Heart right ventricle (tissue), 16 donors: ENCODE measurements around the gene APLN. TPM values are rescaled to one million over a fixed set of nuclear protein-coding genes. Genes with fewer than 3 reads are reported as not detected.
A peak's percentile ranks its signal among the peaks of the same experiment; 100 is the strongest.

ENCODE experiments used
- ATAC-seq, 8 donors: fragments of 200-7000 bp; cut with Tn5 transposase; one replicate each; pipeline ENCODE4 v1.9.1; 2020; ENCODE audit warnings: mild to moderate bottlenecking in 8 of 8, moderate library complexity in 8 of 8, moderate number of reproducible peaks in 1 of 8
- DNase-seq, 2 donors: peaks; one replicate each; pipeline ENCODE4 v3.0.0-alpha.2; 2020
- H3K27ac ChIP-seq, 10 donors: fragments of 200-600 bp; sonication (generic) in 2 of 10; one replicate each; pipeline versions ENCODE4 v1.5.0 to v1.8.0; 2020 to 2022; ENCODE audit warnings: mild to moderate bottlenecking in 3 of 10
- H3K27me3 ChIP-seq, 7 donors: fragments of 200-600 bp; one replicate each; pipeline ENCODE4 v1.8.0; 2021 to 2022; ENCODE audit warnings: mild to moderate bottlenecking in 2 of 7
- H3K36me3 ChIP-seq, 9 donors: fragments of 200-600 bp; sonication (generic) in 1 of 9; one replicate each; pipeline versions ENCODE4 v1.5.0 to v1.8.0; 2020 to 2022; ENCODE audit warnings: mild to moderate bottlenecking in 2 of 9
- H3K4me1 ChIP-seq, 9 donors: fragments of 200-600 bp; sonication (generic) in 1 of 9; one replicate each; pipeline versions ENCODE4 v1.5.0 to v1.8.0; 2020 to 2022; ENCODE audit warnings: mild to moderate bottlenecking in 4 of 9
- H3K4me3 ChIP-seq, 10 donors: fragments of 200-600 bp; sonication (generic) in 2 of 10; one replicate each; pipeline versions ENCODE4 v1.5.0 to v1.8.0; 2020 to 2022; ENCODE audit warnings: mild to moderate bottlenecking in 7 of 10, moderate library complexity in 2 of 10
- H3K9me3 ChIP-seq, 11 donors: fragments of 200-600 bp in 10 of 11; sonication (generic) in 2 of 11; one replicate each; pipeline versions ENCODE4 v1.5.0 to v1.8.0; 2013 to 2022; ENCODE audit warnings: mild to moderate bottlenecking in 2 of 11, control low read depth in 1 of 11, moderate library complexity in 1 of 11
- CTCF ChIP-seq, 9 donors: fragments of 200-600 bp; sonication (generic) in 2 of 9; IDR thresholded peaks; one replicate each; pipeline versions ENCODE4 v1.5.0 to v1.8.0; 2021 to 2022; ENCODE audit warnings: antibody characterized with exemption in 9 of 9, mild to moderate bottlenecking in 5 of 9, moderate library complexity in 1 of 9
- WGBS, 2 donors: extraction: QIAGEN DNeasy Blood & Tissue Kit; methylation state at CpG; one replicate each; pipeline ENCODE4 v1.1.7; 2013; ENCODE audit warnings: inconsistent platforms in 1 of 2; 5-methylcytosine and 5-hydroxymethylcytosine counted together
- intact Hi-C, 10 donors: fragments of 100-400 bp; cut with DNase I; formaldehyde crosslinking; loops; one replicate each; pipeline versions ENCODE4 v1.11.1 to v1.14.2; 2022
- polyA plus RNA-seq, 2 donors: library from polyadenylated mRNA; stranded (reverse); fragments of 200-250 nt; gene quantifications; one replicate each; pipeline ENCODE4 v1.2.3, GENCODE V29; 2013
- total RNA-seq, 10 donors: library from RNA; stranded (reverse); fragmentation: NEBNext Ultra II Directional in 3 of 10; extraction: Animal tissue kit (Norgen Biotek cat#: 25700) in 3 of 10; gene quantifications; one replicate each; pipeline versions ENCODE4 v1.2.1 to v1.2.4, GENCODE V29; 2021 to 2023
- donor health status: Arrhythmogenic right ventricular cardiomyopathy.
- donor health status: ischemic (EF 13 %, LVEDD 7.1; RV severe dilation, severe dysfunction).
- donor health status: healthy with polysubstance abuse.
- donor health status: DM: no; HTN: yes; CAD: no.
- donor health status: DM: no; HTN: no; CAD: no.
- donor health status: ischemic (EF 25% LVEDD 6.9; RV normal size, moderate dysfunction).
- donor health status: ischemic (EF 25% LVEDD 5.7; RV mildly dilated, moderate dysfunction).
- donor health status: healthy.
- donor health status: DM: yes; HTN: yes; CAD: no.
- donor health status: Ischemic cardiomyopathy.
- donor health status: ischemic (EF 35%, LVEDD 5.7; RV mildly dilated, moderate dysfunction).
- donor health status: nonischemic (EF 11% LVEDD 7.7; RV severe dilation, severe dysfunction).
- donor health status: DM: yes; HTN: yes; CAD: no.
- donor health status: PGD.
- donor health status: ischemic (EF 29% LVEDD 5.4; RV normal size, mild dysfunction).
- donor health status: nonischemic (EF 23%, LVEDD 6.1; RV moderate dilation, normal function).

APLN gene
- total and polyA plus RNA-seq, 12 donors = 2.7 to 44.7 (median 13.3) TPM

GRCh38 chrX:129653181-129653970, 1.4 kb downstream of the APLN start:
- 27 to 35% methylated on average over 8 to 10 of the region's 10 CpGs for WGBS, 2 donors

GRCh38 chrX:129652565-129653169, 2.1 kb downstream of the APLN start:
- H3K4me1 ChIP-seq = peaks cover 0 to 30% (median 8%) of the 10 kb centered on the region in 9 donors
- intact Hi-C loops = loop anchor here in 1 of 10 donors (5.0 kb wide), 1 partner anchor 75 kb away; no protein-coding TSS in a partner anchor
- ATAC-seq (no peak), DNase-seq (no peak)
- peak overlapping the region in 4 of 10 donors; percentile 22 to 77 (median 54) for H3K27ac ChIP-seq
- H3K27me3 ChIP-seq = peaks cover 0 to 38% (median 0%) of the 10 kb centered on the region in 7 donors
- TF ChIP-seq CTCF (IDR thresholded peaks at IDR 0.05) = no peak
- H3K36me3 ChIP-seq = no peaks in the 10 kb centered on the region
- H3K9me3 ChIP-seq = no peaks in the 10 kb centered on the region
- peak overlapping the region in 4 of 10 donors; percentile 53 to 60 (median 56) for H3K4me3 ChIP-seq
- 62 to 67% methylated on average over 8 of the region's 8 CpGs for WGBS, 2 donors

More at GRCh38 chrX:129653181-129653970, 1.4 kb downstream of the APLN start:
- Histone ChIP-seq H3K27me3 (peaks cover 0 to 38% (median 0%) of the 10 kb centered on the region in 7 donors), H3K9me3 (no peaks in the 10 kb centered on the region), H3K4me1 (peaks cover 0 to 30% (median 8%) of the 10 kb centered on the region in 9 donors), H3K4me3 (peak overlapping the region in 9 of 10 donors; percentile 43 to 60 (median 56)), H3K27ac (peak overlapping the region in 4 of 10 donors; percentile 25 to 77 (median 54)), H3K36me3 (no peaks in the 10 kb centered on the region)
- ATAC-seq = peak; percentile 25 to 70 (median 50)
- intact Hi-C loops = loop anchor here in 1 of 10 donors (5.0 kb wide), 1 partner anchor 74 kb away; no protein-coding TSS in a partner anchor
- peak in 1 of 2 donors; percentile 30 for DNase-seq
- TF ChIP-seq CTCF (IDR thresholded peaks at IDR 0.05) = no peak

DNA sequence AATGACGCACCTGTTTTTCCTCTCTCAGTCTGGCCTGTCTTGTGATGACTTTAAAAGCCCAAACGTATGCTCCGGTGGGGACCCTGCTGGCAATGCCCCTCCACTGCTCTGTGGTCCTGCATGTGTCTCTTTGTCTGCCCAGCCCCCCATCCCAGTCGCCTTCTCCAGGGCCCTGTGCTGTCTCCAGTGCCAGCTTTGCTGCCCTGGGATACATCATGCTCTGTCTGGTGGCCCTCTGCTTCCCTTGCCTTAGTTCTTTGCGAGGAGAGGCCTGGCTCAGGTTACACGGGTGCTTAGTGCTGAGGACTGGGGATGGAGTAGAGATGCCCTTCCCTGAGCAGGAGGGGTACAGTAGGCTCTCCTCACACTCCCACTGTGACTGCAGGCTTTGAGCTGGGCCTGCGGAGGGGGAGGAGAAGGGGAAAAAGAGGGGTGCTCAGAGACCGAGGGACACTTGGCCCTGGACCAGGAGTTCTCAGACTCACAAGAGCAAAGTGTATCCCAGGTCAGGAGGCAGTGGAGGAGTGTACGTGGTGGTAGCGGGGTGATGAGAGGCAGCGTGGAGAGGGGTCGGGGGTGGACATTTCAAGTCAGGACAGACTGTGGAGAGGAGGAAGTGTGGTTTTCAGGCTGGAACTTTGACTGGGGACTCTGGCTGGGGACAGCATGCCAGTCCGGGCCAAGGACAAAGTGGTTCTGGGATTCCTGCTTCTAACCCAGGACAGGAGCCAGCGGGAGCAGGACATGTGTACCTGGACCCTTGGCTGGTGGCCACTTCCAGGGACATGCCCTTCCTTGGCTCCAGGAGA, 2.8 kb downstream of the APLN start:
- ATAC-seq = peak in 4 of 8 donors; percentile 6 to 46 (median 12)
- intact Hi-C loops = loop anchor here in 1 of 10 donors (5.0 kb wide), 1 partner anchor 75 kb away; no protein-coding TSS in a partner anchor
- Histone ChIP-seq H3K9me3 (no peaks in the 10 kb centered on the region), H3K36me3 (no peaks in the 10 kb centered on the region), H3K4me1 (peaks cover 0 to 30% (median 8%) of the 10 kb centered on the region in 9 donors), H3K4me3 (peak overlapping the region in 2 of 10 donors; percentile 53 to 60), H3K27me3 (peaks cover 0 to 38% (median 0%) of the 10 kb centered on the region in 7 donors), H3K27ac (peak overlapping the region in 3 of 10 donors; percentile 22 to 77 (median 69))
- WGBS, 2 donors = 53 to 62% methylated on average over 12 to 13 of the region's 14 CpGs
- no peak for TF ChIP-seq CTCF (IDR thresholded peaks at IDR 0.05)
- DNase-seq = no peak
